ENCODE data around the gene RSAD1.

The RSAD1 gene

DNA sequence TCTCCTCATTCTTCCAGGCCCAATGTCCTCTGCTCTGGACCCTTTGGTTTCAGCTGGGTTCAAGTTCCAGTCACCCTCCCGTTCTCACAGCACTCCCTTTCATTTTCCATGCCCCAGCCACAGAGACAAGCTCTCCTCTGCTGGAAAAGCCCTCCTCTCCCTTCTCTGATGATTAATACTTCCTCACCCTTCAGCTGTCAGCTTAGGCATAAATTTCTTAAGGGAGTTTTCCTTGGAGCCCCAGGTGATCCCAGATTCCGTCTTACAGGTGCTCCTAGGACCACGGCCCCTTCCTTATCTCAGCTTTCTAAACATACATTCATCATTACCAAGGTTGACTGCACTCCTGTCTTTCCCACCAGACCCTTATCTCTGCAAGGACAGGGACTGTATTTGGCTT lies 20.4 kb upstream of the RSAD1 start:
- DNase-seq (ENCODE audit: low read depth in 3 of 3), result no peak

DNA sequence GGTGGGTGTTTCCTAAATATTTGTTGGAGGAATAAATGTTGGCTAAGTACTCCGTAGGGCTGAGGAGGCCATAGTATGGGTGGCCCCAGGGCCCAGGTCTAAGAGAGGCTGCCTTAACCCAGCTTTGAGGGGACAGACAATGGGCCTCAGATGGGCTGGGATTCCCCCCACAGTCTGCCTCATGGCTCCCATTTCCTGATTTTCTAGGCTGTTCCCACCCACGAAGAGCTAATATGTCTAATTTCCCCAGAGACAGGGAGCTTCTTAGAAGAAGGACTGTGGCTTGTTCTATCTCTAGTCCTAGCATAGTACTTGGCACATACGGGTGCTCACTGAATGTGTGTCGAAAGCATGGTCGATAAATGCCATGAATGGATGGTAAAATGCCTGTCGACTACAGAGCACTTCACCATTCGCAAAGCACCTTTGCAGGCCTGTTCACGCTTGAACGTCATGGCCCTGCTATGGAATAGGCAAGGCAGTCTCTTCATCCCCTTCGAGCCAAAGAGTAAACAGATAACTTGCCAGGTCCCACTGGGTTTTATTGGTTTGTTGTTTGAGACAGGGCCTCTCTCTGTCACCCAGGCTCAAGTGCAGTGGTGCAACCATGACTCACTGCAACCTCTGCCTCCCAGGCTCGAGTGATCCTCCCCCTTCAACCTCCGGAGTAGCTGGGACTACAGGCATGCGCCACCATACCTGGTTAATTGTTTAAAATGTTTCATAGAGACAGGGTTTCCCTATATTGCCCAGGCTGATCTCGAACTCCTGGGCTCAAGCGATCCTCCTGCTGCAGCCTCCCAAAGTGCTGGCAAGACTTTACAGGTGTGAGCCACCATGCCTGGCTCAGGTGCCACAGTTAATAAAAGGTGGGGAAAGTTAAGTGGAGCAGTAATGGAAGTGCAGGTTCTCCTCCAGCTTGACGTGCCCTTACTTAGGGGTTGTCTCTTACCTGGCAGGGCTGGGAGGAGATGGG lies 19.7 kb upstream of the RSAD1 start:
- DNase-seq (ENCODE audit: low read depth in 3 of 3), result no peak

DNA sequence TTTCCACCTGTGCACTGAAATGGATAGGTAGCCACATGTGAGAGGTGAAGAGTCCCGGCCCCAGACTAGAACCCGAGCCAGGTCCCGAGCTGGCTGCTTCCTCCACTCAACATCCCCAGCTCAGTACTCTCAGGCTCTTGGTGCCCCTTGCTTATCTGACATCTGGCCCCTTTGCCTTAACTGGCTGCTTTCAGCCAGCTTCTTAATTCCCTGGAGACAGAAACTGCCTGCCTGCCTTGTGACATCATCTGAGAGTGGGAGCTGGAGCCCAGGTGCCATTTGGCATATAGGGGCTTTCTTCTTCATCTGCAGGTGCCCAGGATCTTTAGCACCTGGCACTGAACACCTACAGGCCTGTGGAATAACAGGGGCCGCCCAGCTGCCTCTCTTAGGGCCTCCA lies 18.9 kb upstream of the RSAD1 start:
- DNase-seq (ENCODE audit: low read depth in 3 of 3), result no peak

DNA sequence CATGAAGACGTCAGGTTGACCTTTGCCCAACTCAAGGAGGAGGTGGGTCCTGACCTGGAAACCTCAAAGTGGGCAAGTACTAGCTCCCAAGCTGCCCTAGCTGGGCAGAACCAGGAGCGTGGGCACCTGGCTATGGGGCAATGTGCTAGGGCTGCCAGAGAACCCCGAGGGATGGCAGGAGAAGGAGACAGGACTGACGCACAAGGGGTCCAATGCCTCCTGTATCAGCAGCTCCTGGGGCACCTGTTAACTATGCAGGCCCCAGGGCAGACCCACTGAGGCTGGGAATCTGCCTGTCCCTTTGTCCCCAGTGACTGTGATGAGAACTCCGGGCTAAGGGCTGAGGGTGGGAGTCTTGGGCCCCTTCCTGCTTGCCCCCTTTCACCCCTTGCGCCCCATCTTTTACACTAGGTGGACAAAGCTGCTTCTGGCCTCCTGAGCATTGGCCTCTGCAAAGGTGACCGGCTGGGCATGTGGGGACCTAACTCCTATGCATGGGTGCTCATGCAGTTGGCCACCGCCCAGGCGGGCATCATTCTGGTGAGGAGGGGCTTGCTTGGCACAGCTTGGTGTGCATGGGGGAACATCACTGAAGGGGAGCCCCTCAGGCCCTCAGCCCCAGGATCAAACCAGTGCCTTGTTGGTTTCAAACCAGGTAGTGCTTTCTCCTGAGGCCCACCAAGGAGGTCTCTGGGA lies 17.7 kb upstream of the RSAD1 start:
- no peak for DNase-seq (ENCODE audit: low read depth in 3 of 3)

GRCh38 chr17:50461550-50462132 lies 17.0 kb upstream of the RSAD1 start:
- DNase-seq (ENCODE audit: low read depth in 3 of 3), result no peak

DNA sequence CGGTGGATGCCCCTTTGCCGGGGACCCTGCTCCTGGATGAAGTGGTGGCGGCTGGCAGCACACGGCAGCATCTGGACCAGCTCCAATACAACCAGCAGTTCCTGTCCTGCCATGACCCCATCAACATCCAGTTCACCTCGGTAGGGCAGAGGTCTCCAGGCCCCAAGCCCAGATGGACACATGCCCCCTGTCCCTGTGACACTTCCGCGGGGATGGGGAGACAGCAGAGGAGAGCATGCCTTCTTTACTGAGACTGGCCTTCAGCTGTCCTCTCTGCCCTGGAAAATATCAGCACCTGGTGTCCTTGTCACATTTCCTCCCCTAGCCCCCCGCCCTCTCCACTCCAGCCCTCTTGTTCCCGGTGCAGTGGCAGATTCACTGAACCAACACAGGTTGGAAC lies 16.2 kb upstream of the RSAD1 start:
- no peak for DNase-seq (ENCODE audit: low read depth in 3 of 3)

DNA sequence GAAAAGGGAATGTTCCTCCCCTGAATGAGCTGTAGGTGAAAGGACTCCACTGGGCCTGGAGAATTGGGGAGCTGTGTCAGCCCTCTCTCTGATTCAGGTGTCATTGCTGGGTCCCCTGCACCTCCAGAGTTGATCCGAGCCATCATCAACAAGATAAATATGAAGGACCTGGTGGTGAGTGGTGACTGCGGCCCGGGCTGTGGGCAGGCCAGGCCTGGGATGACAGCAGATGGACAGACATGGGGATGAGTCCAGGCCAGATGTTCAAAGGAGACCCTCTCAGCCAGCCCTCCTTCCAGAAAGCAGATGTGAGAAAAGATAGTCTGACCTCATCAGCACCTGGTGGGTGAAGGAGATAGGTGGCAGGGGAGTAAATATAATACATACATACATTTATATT lies 14.5 kb upstream of the RSAD1 start:
- DNase-seq (ENCODE audit: low read depth in 3 of 3), result no peak

DNA sequence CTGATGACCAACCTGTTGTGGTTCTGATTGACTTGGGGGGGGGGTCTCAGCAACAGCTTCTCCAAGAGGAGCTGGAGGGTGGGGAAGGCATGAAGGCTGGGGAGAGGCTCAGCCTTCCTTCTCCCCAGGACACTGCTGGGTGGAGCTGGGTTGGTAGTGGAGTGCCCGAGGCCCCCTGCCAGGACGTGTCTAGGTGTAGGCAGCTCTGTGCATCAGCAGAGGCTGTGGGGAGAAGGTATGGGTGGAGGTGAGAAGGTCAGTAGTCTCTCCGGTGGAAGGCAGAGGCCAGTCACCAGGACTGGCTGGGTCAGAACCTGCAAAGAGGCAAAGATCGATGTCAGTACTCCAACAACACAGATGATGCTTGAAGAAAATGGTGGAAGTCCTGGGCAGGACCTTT lies 13.9 kb upstream of the RSAD1 start:
- DNase-seq (ENCODE audit: low read depth in 3 of 3), result no peak

- no peak for DNase-seq (ENCODE audit: low read depth in 3 of 3)
Measured at GRCh38 chr17:50465171-50465570, 13.5 kb upstream of the RSAD1 start.

DNA sequence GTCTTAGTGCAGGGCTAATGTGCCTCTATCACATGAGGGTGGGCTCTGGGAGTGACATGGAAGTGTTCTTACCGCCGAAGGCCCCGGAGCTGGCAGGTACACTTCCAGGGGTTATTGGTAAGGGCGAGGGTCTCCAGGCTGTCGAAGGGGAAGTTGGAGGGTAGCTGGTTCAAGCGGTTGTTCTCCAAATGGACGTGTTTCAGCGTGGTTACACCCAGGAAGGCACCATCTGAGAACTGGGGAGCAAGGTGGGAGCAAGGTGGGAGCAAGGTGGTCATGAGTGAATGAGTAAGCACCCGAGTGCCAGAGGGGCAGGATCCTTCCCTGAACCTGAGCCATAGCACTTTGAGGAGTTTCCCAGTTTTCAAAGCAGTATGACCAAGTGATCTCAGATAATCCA lies 13.0 kb upstream of the RSAD1 start:
- no peak for DNase-seq (ENCODE audit: low read depth in 3 of 3)

DNA sequence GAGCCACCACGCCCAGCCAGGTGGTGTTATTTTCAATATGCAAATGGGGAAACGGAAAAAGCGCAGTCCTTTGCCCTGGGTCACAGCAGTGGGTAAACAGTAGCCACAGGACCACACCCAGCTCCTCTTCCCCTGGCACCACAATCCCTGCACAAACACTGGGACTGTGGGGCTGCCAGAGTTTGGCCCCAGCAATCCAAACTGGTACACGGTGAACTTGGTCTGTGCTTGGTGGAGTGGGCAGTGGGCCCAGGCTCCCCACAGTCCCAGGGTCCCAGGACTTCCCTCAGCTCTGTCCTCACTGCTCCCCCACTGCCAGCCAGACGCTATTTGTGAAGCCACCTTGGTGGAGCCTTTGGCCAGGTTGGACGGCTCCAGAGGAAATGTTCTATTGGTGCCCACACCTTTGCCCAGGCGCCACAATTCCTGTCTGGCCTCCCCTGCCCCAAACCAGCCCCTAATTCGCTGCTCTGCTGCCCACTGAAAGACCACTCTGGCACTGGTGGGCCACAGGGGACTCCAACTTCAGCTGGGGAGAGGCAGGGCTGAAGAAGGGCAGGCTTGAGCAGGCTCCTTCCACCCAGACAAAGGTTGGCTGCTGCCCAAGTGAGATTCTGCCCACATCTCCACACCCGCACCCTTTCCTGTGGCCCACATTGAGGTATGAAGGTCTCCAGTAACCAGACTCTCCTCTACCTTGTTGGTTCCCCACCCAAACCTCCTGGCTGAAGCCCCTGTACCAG lies 12.1 kb upstream of the RSAD1 start:
- DNase-seq (ENCODE audit: low read depth in 3 of 3), result no peak

- no peak for DNase-seq (ENCODE audit: low read depth in 3 of 3)
Measured at GRCh38 chr17:50467114-50467854, 11.4 kb upstream of the RSAD1 start.

- DNase-seq (ENCODE audit: low read depth in 3 of 3), result no peak
Measured at GRCh38 chr17:50467855-50468303, 10.8 kb upstream of the RSAD1 start.

DNA sequence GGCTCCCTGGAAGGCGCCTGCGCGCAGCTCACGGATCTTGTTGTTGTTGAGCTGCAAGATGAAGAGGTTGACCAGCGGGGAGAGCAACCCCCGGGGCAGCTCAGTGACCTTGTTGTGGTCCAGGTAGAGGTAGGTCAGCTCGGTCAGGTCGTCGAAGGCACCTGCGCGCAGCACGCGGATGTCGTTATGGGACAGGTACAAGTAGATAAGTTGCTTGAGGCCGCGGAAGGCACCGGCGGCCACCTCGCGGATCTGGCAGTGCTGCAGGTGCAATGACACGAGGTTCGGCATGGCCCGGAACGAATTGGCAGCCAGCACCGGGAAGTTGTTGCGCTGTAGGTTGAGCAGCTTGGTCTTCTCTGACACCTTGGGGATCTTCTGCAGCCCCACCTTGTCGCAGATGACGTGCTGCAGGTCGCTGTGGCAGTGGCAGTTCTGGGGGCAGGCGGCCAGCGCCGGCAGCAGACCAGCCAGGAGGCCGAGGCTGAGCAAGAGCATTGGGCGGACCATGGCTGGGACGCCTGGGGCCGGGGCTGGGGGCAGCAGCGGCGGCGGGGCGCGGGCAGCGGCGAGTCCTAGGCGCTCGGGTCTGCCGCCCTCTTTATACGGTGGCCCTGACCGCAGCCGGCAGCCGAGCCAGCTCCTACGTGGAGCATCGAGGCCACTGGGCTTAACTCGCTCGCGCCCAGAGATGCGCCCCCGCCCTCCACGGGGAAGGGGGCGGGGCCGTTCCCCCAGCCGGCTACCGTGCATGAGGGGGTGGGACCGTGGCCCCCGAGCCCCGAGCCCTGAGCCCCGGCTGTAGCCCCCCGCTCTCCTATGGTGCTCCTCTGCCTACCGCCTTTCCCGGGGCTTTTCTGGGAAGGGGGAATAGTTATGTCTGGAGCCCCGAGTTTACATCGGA lies 10.1 kb upstream of the RSAD1 start, which contains the start of gene CHAD:
Gene CHAD, minus strand, starts transcription at position 577 of the 904 bp plus-strand sequence. Its CDS starts 67 bp downstream, at position 510.
- no peak for DNase-seq (ENCODE audit: low read depth in 3 of 3)

DNA sequence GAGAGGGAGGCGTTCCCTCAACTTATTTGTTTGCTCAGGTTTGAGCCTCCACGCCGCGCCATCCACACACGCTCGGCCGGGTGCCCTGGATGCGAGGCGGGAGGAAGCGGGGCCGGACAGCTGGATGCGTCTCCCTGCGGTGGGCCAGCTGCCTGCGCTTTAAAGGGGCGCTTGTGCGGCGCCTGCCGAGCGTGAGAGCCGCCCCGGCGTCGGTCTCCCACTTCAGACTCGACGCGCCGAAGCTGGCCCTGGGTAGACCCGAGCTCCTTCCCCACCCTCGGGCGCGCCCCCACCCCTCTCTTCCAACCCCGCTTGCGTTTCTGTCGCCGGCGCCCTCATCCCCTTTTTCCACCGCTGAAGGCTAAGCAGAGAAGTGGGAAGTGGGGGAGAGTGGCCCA lies 9.5 kb upstream of the RSAD1 start:
- DNase-seq (ENCODE audit: low read depth in 3 of 3), result no peak

DNA sequence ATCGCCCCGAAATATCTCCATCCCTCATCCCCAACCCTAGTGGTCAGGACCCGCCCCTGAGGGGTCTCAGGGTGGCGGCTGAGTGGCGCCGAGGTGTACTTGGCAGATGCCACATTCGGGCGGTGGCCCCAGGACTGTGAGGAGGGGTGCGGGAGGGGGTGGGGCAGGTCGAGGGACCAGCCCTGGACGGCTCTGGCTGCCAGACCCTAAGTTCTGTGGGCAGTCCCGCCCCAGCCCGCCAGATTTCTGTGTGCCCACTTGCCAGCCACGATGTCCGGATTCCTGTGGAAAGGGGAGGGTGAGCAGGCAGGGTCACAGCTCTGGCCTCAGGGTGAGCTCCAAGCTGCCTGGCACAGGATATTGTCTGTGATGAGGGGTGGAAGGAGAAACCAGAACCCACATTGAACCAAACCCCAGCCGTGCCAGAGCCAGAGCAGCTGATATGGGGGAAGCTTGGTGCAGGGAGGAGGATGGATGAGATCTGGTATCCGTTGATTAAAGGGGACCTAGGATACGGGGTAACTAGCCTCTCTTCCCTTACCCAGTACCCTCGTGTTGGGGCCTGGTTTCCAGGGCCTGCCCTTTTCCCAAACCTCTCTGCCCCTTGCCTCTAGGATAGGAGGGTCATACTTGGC lies 8.9 kb upstream of the RSAD1 start:
- no peak for DNase-seq (ENCODE audit: low read depth in 3 of 3)

- DNase-seq (ENCODE audit: low read depth in 3 of 3), result no peak
Measured at GRCh38 chr17:50470426-50470825, 8.2 kb upstream of the RSAD1 start.

- no peak for DNase-seq (ENCODE audit: low read depth in 3 of 3)
Measured at GRCh38 chr17:50471009-50471905, 7.4 kb upstream of the RSAD1 start.
